Coronary artery (tissue), 2 donors: ENCODE measurements around the gene GAL3ST2.

ENCODE experiments used
- DNase-seq: peaks from one replicate; pipeline ENCODE4 v3.0.0-alpha.2; 2017; ENCODE audit warnings: low spot score
- H3K27ac ChIP-seq, 2 donors: fragments of 200-600 bp; sonication (generic); one replicate each; pipeline ENCODE4 v1.5.1; 2016 to 2019
- H3K4me3 ChIP-seq: fragments of 200-600 bp; sonication (generic); 2 replicates; pipeline ENCODE4 v1.5.1; 2016; ENCODE audit warnings: mild to moderate bottlenecking, moderate library complexity
- CTCF ChIP-seq: fragments of 200-600 bp; sonication (generic); IDR thresholded peaks from one replicate; pipeline ENCODE4 v1.5.1; 2019; ENCODE audit warnings: antibody characterized with exemption

Gene GAL3ST2

GRCh38 chr2:241849616-241850543 is 73.3 kb downstream of the GAL3ST2 start:
- Histone ChIP-seq H3K27ac (no peak overlapping the region), H3K4me3 (no peak overlapping the region)
- no peak for DNase-seq
- TF ChIP-seq CTCF: no peak

DNA sequence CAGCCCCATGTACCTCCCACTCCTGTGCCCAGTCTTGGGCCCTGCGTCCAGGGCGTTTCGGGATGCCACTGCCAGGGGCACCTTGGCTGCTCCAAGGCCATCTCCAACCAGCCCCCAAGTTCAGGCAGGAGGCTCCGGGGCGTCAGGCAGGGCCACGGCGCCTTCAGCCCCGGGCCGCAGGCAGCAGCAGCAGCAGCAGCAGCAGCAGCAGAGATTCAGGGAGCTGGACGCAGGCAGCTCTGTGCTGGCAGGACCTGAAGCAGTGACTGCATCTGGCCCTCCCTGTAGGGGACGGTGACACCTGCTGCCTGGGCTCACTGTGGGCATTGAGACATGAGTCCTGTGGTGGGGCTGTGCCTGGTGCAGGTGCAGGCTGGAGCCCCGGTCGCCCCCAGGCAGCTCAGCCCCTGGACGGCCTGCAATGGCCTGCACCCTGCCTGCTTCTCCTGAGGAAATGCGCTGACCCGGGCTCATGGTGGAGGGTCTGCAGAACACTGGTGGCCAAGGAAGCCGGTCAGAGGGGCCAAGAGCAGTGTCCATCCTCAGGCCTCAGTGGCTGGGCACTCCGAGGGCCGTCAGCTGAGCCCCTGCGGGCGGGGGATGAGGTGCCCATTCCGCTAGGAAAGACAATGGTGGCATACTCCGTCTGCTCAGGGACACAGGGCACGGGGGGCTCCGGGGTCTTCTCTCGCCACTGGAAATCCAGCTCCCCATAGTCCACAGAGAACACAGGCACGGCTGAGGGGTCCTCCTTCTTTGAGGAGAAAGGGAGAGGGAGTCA is 74.1 kb downstream of the GAL3ST2 start:
- DNase-seq: no peak
- TF ChIP-seq CTCF: no peak
- Histone ChIP-seq H3K4me3 (no peak overlapping the region), H3K27ac (no peak overlapping the region)

DNA sequence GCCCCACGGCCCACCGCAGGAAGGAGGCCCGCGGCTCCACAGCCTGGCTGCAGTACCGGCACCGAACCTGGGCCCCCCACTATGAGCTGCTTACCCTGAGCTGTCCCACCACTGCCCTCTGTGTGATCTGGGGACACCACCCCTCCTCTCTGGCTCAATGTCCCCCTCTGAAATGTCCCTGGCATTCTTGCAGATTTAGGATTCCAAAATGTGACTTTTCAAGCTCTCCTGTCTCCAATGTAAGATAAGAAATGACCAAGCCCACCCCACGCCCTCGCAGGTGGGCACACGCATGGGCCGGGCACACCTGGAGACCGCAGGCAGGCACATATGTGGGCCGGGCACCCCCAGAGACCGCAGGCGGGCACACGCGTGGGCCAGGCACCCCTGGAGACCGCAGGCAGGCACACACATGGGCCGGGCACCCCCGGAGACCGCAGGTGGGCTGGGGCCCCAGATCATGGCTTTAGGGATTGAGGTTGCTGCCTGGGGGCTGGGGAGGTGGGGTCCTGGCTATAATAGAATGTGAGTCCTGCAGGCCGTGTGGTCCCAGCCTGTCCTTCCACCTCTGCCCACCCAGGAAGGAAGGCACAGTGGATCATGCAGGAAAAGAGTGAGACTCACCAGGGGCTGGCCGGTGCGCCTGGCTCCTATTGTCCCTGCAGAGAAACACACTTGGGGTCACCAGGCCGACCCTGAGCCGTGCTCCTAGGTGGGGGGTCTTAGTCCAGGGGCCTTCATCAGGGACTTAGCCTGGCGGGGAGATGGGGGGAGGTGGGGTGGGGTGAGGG is 74.9 kb downstream of the GAL3ST2 start:
- DNase-seq: no peak
- no peak overlapping the region for H3K4me3 ChIP-seq
- H3K27ac ChIP-seq: no peak overlapping the region
- no peak for TF ChIP-seq CTCF

GRCh38 chr2:241852116-241852980 is 75.7 kb downstream of the GAL3ST2 start:
- no peak for TF ChIP-seq CTCF
- DNase-seq: no peak
- Histone ChIP-seq H3K27ac (no peak overlapping the region), H3K4me3 (no peak overlapping the region)

DNA sequence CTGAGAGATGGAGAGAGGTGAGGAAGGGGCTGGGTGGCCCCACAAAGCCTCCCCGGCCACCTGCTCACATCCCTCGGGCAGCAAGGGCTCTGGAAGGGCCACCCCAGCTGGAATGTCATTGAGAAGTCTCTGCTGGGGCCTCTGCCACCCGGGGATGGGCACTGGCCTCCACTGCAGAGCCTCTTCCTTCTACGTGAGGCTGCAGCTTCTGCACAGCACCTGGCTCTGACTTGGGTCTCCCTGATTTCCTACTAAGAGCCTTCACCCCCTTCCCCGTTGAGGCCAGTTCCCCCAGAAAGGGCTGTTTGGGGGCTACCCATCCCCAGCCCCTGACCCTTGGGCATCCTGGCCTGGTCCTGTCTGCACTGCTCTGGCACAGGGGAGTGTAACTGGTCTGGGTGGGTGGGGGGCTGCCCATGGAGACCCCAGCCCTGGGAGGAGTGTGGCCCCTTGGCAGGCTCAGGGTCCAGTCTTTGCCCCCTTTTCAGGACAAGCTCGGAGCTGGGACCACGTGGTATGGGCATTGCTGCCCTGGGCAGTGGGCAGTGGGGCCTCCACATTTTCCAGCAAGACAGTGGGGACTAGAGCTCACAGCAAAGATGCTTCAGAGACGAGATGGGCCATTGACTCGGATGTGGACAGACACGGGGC is 76.5 kb downstream of the GAL3ST2 start:
- H3K4me3 ChIP-seq: no peak overlapping the region
- TF ChIP-seq CTCF: no peak
- DNase-seq: no peak
- no peak overlapping the region for H3K27ac ChIP-seq
